Liver (tissue), 3 donors: ENCODE data around the gene CAPN7.

Experiments used
- CTCF ChIP-seq: fragments of 150-350 bp; IDR thresholded peaks from 2 replicates; pipeline ENCODE4 v1.5.1; 2017; ENCODE audit warnings: improper control_type of control experiment, low read depth, low read length; ENCODE audit not compliant: missing input control
- EGR1 ChIP-seq, 2 donors: IDR thresholded peaks; 2 replicates each; pipeline ENCODE4 v1.6.1; 2016 to 2018; ENCODE audit warnings: antibody characterized with exemption in 2 of 2, low read depth in 2 of 2
- MAX ChIP-seq: IDR thresholded peaks from 2 replicates; pipeline ENCODE4 v1.6.1; 2016; ENCODE audit warnings: antibody characterized with exemption
- RAD21 ChIP-seq, 2 donors: IDR thresholded peaks; 2 replicates each; pipeline ENCODE4 v1.6.1; 2016; ENCODE audit warnings: antibody characterized with exemption in 2 of 2, mild to moderate bottlenecking in 2 of 2
- SP1 ChIP-seq: IDR thresholded peaks from 2 replicates; pipeline ENCODE4 v1.6.1; 2018; ENCODE audit warnings: antibody characterized with exemption, mild to moderate bottlenecking
- TAF1 ChIP-seq: conservative IDR thresholded peaks from 2 replicates; pipeline ENCODE4 v1.6.1; 2016; ENCODE audit warnings: antibody characterized with exemption, mild to moderate bottlenecking
- YY1 ChIP-seq: IDR thresholded peaks from 2 replicates; pipeline ENCODE4 v1.6.1; 2016; ENCODE audit warnings: antibody characterized with exemption, mild to moderate bottlenecking
- ZBTB33 ChIP-seq: IDR thresholded peaks from 2 replicates; pipeline ENCODE4 v1.6.1; 2016; ENCODE audit warnings: antibody characterized with exemption
- donor health status: healthy.
- donor health status: healthy.

- TF ChIP-seq CTCF (no peak), TAF1 (no peak), EGR1 (IDR thresholded peaks at IDR 0.05; ENCODE audit: low read depth in 2 of 2) (no peak), ZBTB33 (no peak), YY1 (no peak), RAD21 (IDR thresholded peaks at IDR 0.05) (no peak), MAX (no peak), SP1 (no peak)
Observed at GRCh38 chr3:15165061-15165460, 41.0 kb upstream of the CAPN7 start.
